HG03460 (cell line): Measurements from ENCODE around the gene APBB3.
"Not testable (repeated sequence)": the region's sequence is repeated elsewhere in the genome, so short reads cannot be mapped to it uniquely, and the experiment has no call there.

Experiments used
- ATAC-seq: cut with Tn5 transposase; IDR thresholded peaks from one replicate; pipeline ENCODE4 v1.9.1; 2021; ENCODE audit not compliant: unreplicated experiment

Gene APBB3

GRCh38 chr5:140564196-140565023 lies at the start of gene APBB3, which contains the start of gene SLC35A4:
TSS of gene APBB3 (minus strand) at chr5:140564598. CDS start at chr5:140564245, 353 bp downstream.
TSS of gene SLC35A4 (plus strand) at chr5:140564828. CDS start at chr5:140567170, 2,342 bp downstream.
- ATAC-seq = peak; percentile 89

- ATAC-seq = no peak
Measured at GRCh38 chr5:140611020-140611521, 46.7 kb upstream of the APBB3 start.

- ATAC-seq = no peak
Measured at GRCh38 chr5:140609126-140609525, 44.7 kb upstream of the APBB3 start.

GRCh38 chr5:140608722-140609121 lies 44.3 kb upstream of the APBB3 start:
- ATAC-seq = no peak

- ATAC-seq = no peak
Measured at GRCh38 chr5:140607031-140607430, 42.6 kb upstream of the APBB3 start.

GRCh38 chr5:140605879-140606278 lies 41.5 kb upstream of the APBB3 start:
- no peak for ATAC-seq

- no peak for ATAC-seq
Measured at GRCh38 chr5:140603734-140604133, 39.3 kb upstream of the APBB3 start.

- ATAC-seq = not testable (repeated sequence)
Measured at GRCh38 chr5:140603446-140603698, 39.0 kb upstream of the APBB3 start.

GRCh38 chr5:140602147-140602546 lies 37.7 kb upstream of the APBB3 start:
- no peak for ATAC-seq

- no peak for ATAC-seq
Measured at GRCh38 chr5:140600096-140600495, 35.7 kb upstream of the APBB3 start.

- ATAC-seq = no peak
Measured at GRCh38 chr5:140598836-140599235, 34.4 kb upstream of the APBB3 start.

GRCh38 chr5:140596321-140596741 lies 31.9 kb upstream of the APBB3 start:
- ATAC-seq = no peak

GRCh38 chr5:140595538-140596300 lies 31.3 kb upstream of the APBB3 start:
- no peak for ATAC-seq

GRCh38 chr5:140594169-140594568 lies 29.8 kb upstream of the APBB3 start:
- no peak for ATAC-seq

GRCh38 chr5:140593070-140593469 lies 28.7 kb upstream of the APBB3 start:
- ATAC-seq = not testable (repeated sequence)

GRCh38 chr5:140591747-140592372 lies 27.5 kb upstream of the APBB3 start:
- no peak for ATAC-seq

GRCh38 chr5:140590861-140591260 lies 26.5 kb upstream of the APBB3 start:
- no peak for ATAC-seq

GRCh38 chr5:140588311-140589070 lies 24.1 kb upstream of the APBB3 start:
- ATAC-seq = no peak

- no peak for ATAC-seq
Measured at GRCh38 chr5:140587495-140587894, 23.1 kb upstream of the APBB3 start.

- not testable (repeated sequence) for ATAC-seq
Measured at GRCh38 chr5:140579188-140579747, 14.9 kb upstream of the APBB3 start.
